ENCODE results near the gene APOL1.
A peak's percentile ranks its signal among the peaks of the same experiment; 100 is the strongest.

The APOL1 gene

GRCh38 chr22:36294801-36295200 lies 41.9 kb downstream of the APOL1 start:
- no peak for DNase-seq

- no peak for DNase-seq
Observed at GRCh38 chr22:36295247-36295646, 42.3 kb downstream of the APOL1 start.

DNA sequence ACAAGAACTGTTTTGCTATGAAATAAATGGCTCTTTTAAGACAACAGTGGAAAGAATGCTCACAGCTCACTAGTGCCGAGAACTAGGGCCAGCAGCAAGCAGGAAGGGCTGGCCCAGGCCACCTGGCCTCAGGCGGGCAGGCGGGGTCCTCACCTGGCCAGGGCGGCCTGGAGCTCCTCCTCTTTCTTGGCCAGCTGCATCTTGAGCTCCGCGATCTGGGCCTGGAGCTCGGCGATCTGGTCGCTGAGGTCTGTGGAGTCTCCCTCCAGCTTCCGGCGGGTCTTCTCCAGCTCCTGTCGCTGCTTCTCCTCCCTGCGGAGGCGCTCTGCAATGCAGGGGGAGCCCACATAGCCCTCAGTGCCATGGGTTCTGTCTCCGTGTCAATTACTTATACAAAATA lies 43.8 kb downstream of the APOL1 start:
- no peak for DNase-seq

DNA sequence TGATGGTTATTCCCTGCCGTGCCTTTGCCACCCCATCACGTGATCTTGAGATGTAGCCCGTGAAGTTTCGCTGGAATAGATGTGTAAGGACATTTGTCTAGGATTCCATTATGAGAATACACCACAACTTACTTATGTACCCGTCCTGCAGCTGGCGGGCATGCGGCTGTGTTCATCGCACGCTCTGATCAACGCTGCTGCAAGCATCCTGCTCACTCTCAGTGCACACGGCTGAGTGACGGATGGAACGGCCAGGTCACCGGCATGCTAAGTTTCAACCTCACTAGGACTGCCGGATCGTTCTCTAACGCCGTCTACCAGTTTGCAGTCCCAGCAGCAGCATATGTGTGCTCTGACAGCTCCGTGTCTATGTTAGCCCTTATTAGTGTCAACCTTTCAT lies 44.6 kb downstream of the APOL1 start:
- no peak for DNase-seq

GRCh38 chr22:36298118-36298517 lies 45.2 kb downstream of the APOL1 start:
- no peak for DNase-seq

DNA sequence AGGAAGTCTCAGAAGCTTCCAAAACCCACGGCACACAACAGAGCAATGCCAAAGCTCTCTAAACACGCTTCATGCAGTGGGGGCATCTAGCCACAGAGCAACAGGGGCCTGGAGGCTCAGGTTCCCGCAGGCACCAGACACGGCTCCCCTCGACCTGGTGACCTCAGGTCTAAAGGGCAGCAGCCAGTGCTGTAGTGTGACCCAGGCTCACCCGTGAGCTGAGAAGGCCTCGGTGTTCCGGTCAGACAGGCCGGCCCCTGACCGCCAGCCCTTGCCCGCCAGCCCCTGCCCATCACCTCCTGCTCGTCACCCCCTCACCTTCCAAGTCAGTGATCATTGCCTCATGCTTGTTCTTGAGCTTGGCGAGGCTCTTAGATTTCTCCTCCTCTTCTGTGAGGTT lies 45.7 kb downstream of the APOL1 start:
- no peak for DNase-seq

GRCh38 chr22:36299295-36299694 lies 46.4 kb downstream of the APOL1 start:
- no peak for DNase-seq

GRCh38 chr22:36299911-36300310 lies 47.0 kb downstream of the APOL1 start:
- DNase-seq, result no peak

- DNase-seq, result no peak
Observed at GRCh38 chr22:36300396-36301212, 47.7 kb downstream of the APOL1 start.

DNA sequence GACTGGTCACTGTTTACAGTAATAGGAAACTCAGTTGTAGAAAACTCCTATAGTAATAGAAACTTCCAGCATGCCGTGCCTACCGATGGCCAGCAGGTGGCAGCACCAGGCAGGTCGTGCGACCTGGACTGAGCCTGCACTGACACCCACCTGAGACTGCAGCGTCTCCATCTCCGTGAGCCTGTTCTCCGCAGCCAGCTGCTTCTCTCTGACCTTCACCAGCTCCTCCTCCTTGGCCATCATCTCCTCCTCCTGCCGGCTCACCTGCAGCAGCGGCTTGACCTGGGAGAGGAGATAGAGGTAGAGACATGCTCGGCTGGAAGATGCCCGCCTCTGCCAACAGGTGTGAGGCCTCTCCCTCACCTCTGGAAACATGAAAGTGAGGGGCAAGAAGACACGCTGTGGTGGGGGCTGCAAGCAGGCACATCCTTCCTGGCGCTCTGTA lies 48.5 kb downstream of the APOL1 start:
- peak; percentile 69 for DNase-seq

DNA sequence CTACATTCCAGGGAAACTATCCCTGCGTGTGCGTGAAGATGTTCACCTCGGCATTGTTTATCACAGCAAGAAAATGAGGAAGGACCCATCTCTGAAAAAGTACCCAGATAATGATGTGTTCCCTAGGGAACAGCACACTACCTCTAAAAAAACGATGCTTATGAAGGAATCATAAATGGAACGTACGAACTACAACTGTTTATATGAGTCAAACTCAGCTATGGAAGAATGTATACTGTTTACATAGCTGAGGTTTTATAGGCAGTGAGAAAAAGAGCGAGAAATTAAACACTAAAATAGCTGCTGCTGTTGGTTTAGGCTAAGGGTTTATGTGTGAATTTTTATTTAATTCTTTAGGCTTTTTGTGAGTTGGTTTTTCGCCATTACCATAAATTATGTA lies 48.9 kb downstream of the APOL1 start:
- no peak for DNase-seq

GRCh38 chr22:36302439-36303114 lies 49.6 kb downstream of the APOL1 start:
- no peak for DNase-seq

- no peak for DNase-seq
Observed at GRCh38 chr22:36303115-36303467, 50.2 kb downstream of the APOL1 start.

- no peak for DNase-seq
Observed at GRCh38 chr22:36303874-36304273, 50.9 kb downstream of the APOL1 start.

- no peak for DNase-seq
Observed at GRCh38 chr22:36304429-36304828, 51.5 kb downstream of the APOL1 start.

DNA sequence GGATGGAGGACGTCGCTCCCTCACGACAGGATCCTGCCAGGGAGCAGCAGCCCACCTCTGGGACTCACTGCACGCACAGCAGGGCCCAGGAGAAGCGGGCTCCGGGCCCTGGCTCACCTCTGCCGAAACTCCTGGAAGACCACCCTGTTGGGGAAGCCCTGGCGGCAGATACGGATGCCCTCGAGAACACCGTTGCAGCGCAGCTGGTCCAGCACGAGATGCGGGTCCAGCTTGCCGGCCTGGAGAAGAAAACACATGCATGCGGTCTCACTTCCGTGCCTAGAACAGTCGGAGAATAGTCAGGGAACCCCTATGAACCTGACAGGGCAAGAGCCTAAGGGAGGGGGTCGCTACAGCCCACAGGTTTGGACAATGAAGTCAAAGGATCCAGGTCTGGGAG lies 52.9 kb downstream of the APOL1 start:
- no peak for DNase-seq

DNA sequence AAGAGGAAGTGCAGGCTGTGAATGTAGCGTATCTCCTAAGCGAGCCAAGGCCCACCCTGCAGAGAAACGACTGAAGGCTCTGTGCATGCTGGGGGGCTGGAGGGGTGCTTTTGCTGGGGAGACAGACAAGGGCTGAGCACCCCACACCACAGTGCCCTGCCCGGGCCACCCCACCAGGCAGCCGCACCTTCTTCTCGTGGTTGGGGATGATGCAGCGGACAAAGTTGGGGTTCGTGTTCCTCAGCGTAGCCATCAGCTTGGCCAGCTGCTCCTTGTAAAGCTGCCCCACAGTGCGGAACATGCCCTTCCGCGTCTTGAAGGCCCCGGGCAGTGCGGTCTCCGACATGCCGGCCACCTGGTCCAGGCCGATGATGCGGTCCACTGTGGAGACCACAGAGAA lies 53.3 kb downstream of the APOL1 start:
- no peak for DNase-seq

- no peak for DNase-seq
Observed at GRCh38 chr22:36308880-36309279, 55.9 kb downstream of the APOL1 start.

DNA sequence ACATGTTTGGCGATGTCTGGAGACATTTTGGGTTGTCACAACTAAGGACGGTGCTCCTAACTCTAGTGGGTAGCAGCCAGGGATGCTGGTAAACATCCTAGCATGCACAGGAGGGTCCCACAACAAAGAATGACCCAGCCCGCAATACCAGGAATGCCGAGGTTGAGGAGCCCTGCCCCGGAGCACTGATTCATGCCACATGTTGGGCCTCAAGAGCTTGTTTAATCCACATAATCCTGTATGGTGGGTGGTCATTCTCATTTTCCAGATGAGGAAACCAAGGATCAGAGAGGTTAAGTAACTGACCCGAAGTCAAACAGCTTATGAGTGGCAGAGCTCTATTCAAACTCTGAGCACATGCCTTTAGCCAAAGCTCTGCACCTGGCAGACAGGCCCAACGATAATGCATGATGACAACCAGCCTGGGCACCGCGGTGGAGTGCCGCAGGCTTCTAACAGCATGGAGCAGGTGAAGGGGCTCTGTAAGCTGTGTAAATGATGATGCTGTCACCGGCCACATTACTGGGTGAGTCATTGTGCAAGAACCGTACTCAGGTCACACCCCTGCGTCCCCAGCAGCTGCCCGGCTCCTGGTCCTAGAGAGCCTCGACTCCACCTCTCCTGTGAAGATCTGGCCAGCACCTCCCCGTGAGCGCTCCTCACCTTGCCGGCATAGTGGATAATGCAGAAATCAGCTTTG lies 58.6 kb downstream of the APOL1 start:
- DNase-seq, result no peak

DNA sequence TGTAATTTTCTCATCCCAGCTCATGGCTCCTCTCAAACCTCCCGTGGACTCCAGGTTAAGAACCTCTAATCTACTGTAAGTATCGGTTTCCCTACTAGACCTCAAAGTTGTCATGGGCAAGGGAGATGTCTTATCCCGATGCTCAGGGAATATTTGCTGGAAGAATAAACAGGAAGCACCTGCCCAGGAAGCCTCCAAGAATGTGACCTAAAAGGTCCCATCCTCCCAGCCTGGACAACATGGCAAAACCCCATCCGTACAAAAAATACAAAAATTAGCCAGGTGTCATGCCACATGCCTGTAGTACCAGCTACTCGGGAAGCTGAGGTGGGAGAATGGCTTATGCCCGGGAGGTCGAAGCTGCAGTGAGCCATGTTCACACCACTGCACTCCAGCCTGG lies 62.4 kb downstream of the APOL1 start:
- no peak for DNase-seq

DNA sequence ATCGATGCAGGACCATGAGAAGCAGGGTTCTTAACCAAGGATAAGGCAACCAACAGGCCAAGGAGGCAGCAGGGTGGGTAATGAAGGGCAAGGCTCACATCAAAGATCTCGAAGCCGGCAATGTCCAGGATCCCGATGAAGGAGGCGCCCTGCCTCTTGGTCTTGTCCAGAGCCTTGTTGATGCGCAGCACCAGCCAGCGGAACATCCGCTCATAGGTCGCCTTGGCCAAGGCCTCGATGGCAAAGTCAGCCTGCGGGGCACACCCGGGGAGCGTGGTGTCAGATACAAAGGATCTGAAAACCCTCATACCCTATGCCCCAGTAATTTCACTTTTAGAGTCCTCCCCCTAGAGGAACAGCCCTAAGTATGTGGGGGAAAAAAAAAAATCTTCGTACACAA lies 63.5 kb downstream of the APOL1 start:
- DNase-seq, result no peak

Measured in activated effector memory CD4-positive, alpha-beta T cell treated with Interleukin-2 at 50 U/mL for 16 hours (primary cell).